Liver (tissue), 9 donors: ENCODE data around the gene ADCY10. TPM values are rescaled to one million over a fixed set of nuclear protein-coding genes. Genes with fewer than 3 reads are reported as not detected.
A peak's percentile ranks its signal among the peaks of the same experiment; 100 is the strongest.

ENCODE experiments used
- DNase-seq: peaks from one replicate; pipeline ENCODE4 v3.0.0-alpha.2; 2017; ENCODE audit warnings: low spot score
- H3K27ac ChIP-seq, 2 donors: one replicate each; pipeline ENCODE4 v1.7.0; 2013; ENCODE audit warnings: inconsistent platforms in 2 of 2, low read length in 2 of 2, control low read depth in 1 of 2, low read depth in 1 of 2, mild to moderate bottlenecking in 1 of 2
- H3K27me3 ChIP-seq, 4 donors: one replicate each; pipeline versions ENCODE4 v1.6.1 to v1.7.0; 2013; ENCODE audit warnings: low read length in 3 of 4, inconsistent platforms in 1 of 4, mild to moderate bottlenecking in 1 of 4, moderate library complexity in 1 of 4; ENCODE audit not compliant: control insufficient read depth in 4 of 4, insufficient read depth in 4 of 4
- H3K36me3 ChIP-seq, 4 donors: one replicate each; pipeline versions ENCODE4 v1.6.1 to v1.7.0; 2013; ENCODE audit warnings: low read length in 3 of 4, mild to moderate bottlenecking in 3 of 4, low read depth in 1 of 4, moderate library complexity in 1 of 4; ENCODE audit not compliant: control insufficient read depth in 4 of 4, insufficient read depth in 3 of 4
- H3K4me1 ChIP-seq, 4 donors: one replicate each; pipeline versions ENCODE4 v1.6.1 to v1.7.0; 2013; ENCODE audit warnings: low read length in 3 of 4, mild to moderate bottlenecking in 3 of 4, moderate library complexity in 1 of 4; ENCODE audit not compliant: control insufficient read depth in 4 of 4, insufficient read depth in 4 of 4
- H3K4me3 ChIP-seq, 3 donors: one replicate each; pipeline versions ENCODE4 v1.6.1 to v1.7.0; 2013; ENCODE audit warnings: low read length in 3 of 3, control low read depth in 1 of 3, low read depth in 1 of 3, mild to moderate bottlenecking in 1 of 3
- H3K9ac ChIP-seq, 2 donors: one replicate each; pipeline ENCODE4 v1.7.0; 2013; ENCODE audit warnings: low read length in 2 of 2, mild to moderate bottlenecking in 2 of 2, moderate library complexity in 2 of 2, control low read depth in 1 of 2, low read depth in 1 of 2
- H3K9me3 ChIP-seq, 4 donors: one replicate each; pipeline versions ENCODE4 v1.6.1 to v1.7.0; 2013; ENCODE audit warnings: low read length in 3 of 4; ENCODE audit not compliant: control insufficient read depth in 4 of 4
- ATF3 ChIP-seq: IDR thresholded peaks from 2 replicates; pipeline ENCODE4 v1.6.1; 2016; ENCODE audit warnings: antibody characterized with exemption
- CTCF ChIP-seq: fragments of 150-350 bp; IDR thresholded peaks from 2 replicates; pipeline ENCODE4 v1.5.1; 2017; ENCODE audit warnings: improper control_type of control experiment, low read depth, low read length; ENCODE audit not compliant: missing input control
- EGR1 ChIP-seq, 2 donors: IDR thresholded peaks; 2 replicates each; pipeline ENCODE4 v1.6.1; 2016 to 2018; ENCODE audit warnings: antibody characterized with exemption in 2 of 2, low read depth in 2 of 2
- FOXA1 ChIP-seq: IDR thresholded peaks from 2 replicates; pipeline ENCODE4 v1.6.1; 2016; ENCODE audit warnings: antibody characterized with exemption
- FOXA2 ChIP-seq: IDR thresholded peaks from 2 replicates; pipeline ENCODE4 v1.6.1; 2016; ENCODE audit warnings: antibody characterized with exemption
- GABPA ChIP-seq, 2 donors: IDR thresholded peaks in 1 of 2; conservative IDR thresholded peaks in 1 of 2; 2 replicates each; pipeline ENCODE4 v1.6.1; 2016; ENCODE audit warnings: antibody characterized with exemption in 2 of 2, mild to moderate bottlenecking in 1 of 2, moderate library complexity in 1 of 2
- HNF4A ChIP-seq, 2 donors: conservative IDR thresholded peaks; 2 replicates each; pipeline ENCODE4 v1.6.1; 2016; ENCODE audit warnings: antibody characterized with exemption in 2 of 2, mild to moderate bottlenecking in 2 of 2
- HNF4G ChIP-seq: IDR thresholded peaks from 2 replicates; pipeline ENCODE4 v1.6.1; 2016; ENCODE audit warnings: antibody characterized with exemption
- JUND ChIP-seq, 2 donors: IDR thresholded peaks; 2 replicates each; pipeline ENCODE4 v1.6.1; 2016; ENCODE audit warnings: antibody characterized with exemption in 2 of 2
- MAX ChIP-seq: IDR thresholded peaks from 2 replicates; pipeline ENCODE4 v1.6.1; 2016; ENCODE audit warnings: antibody characterized with exemption
- NR2F2 ChIP-seq: IDR thresholded peaks from 2 replicates; pipeline ENCODE4 v1.6.1; 2016; ENCODE audit warnings: antibody characterized with exemption
- RAD21 ChIP-seq, 2 donors: IDR thresholded peaks; 2 replicates each; pipeline ENCODE4 v1.6.1; 2016; ENCODE audit warnings: antibody characterized with exemption in 2 of 2, mild to moderate bottlenecking in 2 of 2
- REST ChIP-seq: IDR thresholded peaks from 2 replicates; pipeline ENCODE4 v1.6.1; 2016; ENCODE audit warnings: antibody characterized with exemption, mild to moderate bottlenecking
- RXRA ChIP-seq, 2 donors: IDR thresholded peaks; 2 replicates each; pipeline ENCODE4 v1.6.1; 2017 to 2018; ENCODE audit warnings: antibody characterized with exemption in 2 of 2, mild to moderate bottlenecking in 1 of 2
- SP1 ChIP-seq: IDR thresholded peaks from 2 replicates; pipeline ENCODE4 v1.6.1; 2018; ENCODE audit warnings: antibody characterized with exemption, mild to moderate bottlenecking
- TAF1 ChIP-seq: conservative IDR thresholded peaks from 2 replicates; pipeline ENCODE4 v1.6.1; 2016; ENCODE audit warnings: antibody characterized with exemption, mild to moderate bottlenecking
- YY1 ChIP-seq: IDR thresholded peaks from 2 replicates; pipeline ENCODE4 v1.6.1; 2016; ENCODE audit warnings: antibody characterized with exemption, mild to moderate bottlenecking
- ZBTB33 ChIP-seq: IDR thresholded peaks from 2 replicates; pipeline ENCODE4 v1.6.1; 2016; ENCODE audit warnings: antibody characterized with exemption
- WGBS: extraction: QIAGEN DNeasy Blood & Tissue Kit; methylation state at CpG from one replicate; pipeline ENCODE4 v1.1.7; 2013; 5-methylcytosine and 5-hydroxymethylcytosine counted together
- polyA plus RNA-seq, 2 donors: library from polyadenylated mRNA; stranded (reverse) in 1 of 2; unstranded in 1 of 2; fragments of 200-250 nt in 1 of 2; fragments of >200 nt in 1 of 2; fragmentation: Nextera tagmentation in 1 of 2; extraction: Ambion mirVana in 1 of 2; gene quantifications; one replicate each; pipeline versions ENCODE4 v1.2.1 to v1.2.3, GENCODE V29; 2013 to 2015
- total RNA-seq, 2 donors: library from RNA; depleted of rRNA; stranded (reverse); fragments of >200 nt; gene quantifications; one replicate each; pipeline ENCODE4 v1.2.3, GENCODE V29; 2014
- donor health status: healthy.
- donor health status: healthy.
- donor health status: healthy.
- donor health status: healthy.
- donor health status: healthy.

Gene ADCY10
- total and polyA plus RNA-seq, 4 donors: 0.89 to 4.7 (median 2.3) TPM

GRCh38 chr1:167936068-167936929, 22.4 kb upstream of the ADCY10 start, which contains the start of gene DCAF6:
Gene DCAF6, plus strand, starts transcription at chr1:167936683. Its CDS starts 229 bp downstream, at chr1:167936912.
- Histone ChIP-seq H3K4me1 (peaks cover 3 to 19% (median 10%) of the 10 kb centered on the region in 4 donors), H3K4me3 (peak within 1 kb of the TSS; percentile 85 to 98 (median 87)), H3K9me3 (no peaks in the 10 kb centered on the region), H3K27me3 (no peaks in the 10 kb centered on the region), H3K27ac (peak within 1 kb of the TSS; percentile 95 to 99), H3K9ac (peak within 1 kb of the TSS; percentile 90 to 99), H3K36me3 (no peaks in the 10 kb centered on the region)
- DNase-seq: peak; percentile 94
- peak in 1 of 2 donors; percentile 90 for TF ChIP-seq EGR1 (IDR thresholded peaks at IDR 0.05; ENCODE audit: low read depth in 2 of 2)
- peak; percentile 32 to 50 for TF ChIP-seq RXRA (IDR thresholded peaks at IDR 0.05)
- peak; percentile 95 for TF ChIP-seq TAF1
- peak in 1 of 2 donors; percentile 6 for TF ChIP-seq GABPA (IDR thresholded peaks at IDR 0.05 in 1 of 2, conservative IDR thresholded peaks at IDR 0.05 in 1 of 2)
- peak; percentile 2 to 20 for TF ChIP-seq HNF4A (conservative IDR thresholded peaks at IDR 0.05)
- peak; percentile 90 for TF ChIP-seq SP1
- peak in 1 of 2 donors; percentile 5 for TF ChIP-seq RAD21 (IDR thresholded peaks at IDR 0.05)
- TF ChIP-seq FOXA2: no peak
- TF ChIP-seq FOXA1: peak; percentile 41
- peak; percentile 90 for TF ChIP-seq REST
- TF ChIP-seq NR2F2: peak; percentile 41
- peak; percentile 8 for TF ChIP-seq CTCF
- TF ChIP-seq JUND (IDR thresholded peaks at IDR 0.05): peak in 1 of 2 donors; percentile 27
- TF ChIP-seq YY1: peak; percentile 100
- no peak for TF ChIP-seq HNF4G
- no peak for TF ChIP-seq MAX
- no peak for TF ChIP-seq ATF3
- TF ChIP-seq ZBTB33: peak; percentile 99
- WGBS: under 1% methylated on average over 58 of the region's 58 CpGs
